ENCODE results near the gene HDAC10.

Gene HDAC10

GRCh38 chr22:50292643-50293440 lies 41.8 kb upstream of the HDAC10 start:
- ATAC-seq (replicated peaks; ENCODE audit: extremely low read depth, poor library complexity, severe bottlenecking) (no peak), DNase-seq (ENCODE audit: low spot score in 2 of 2) (no peak)
- Mint-ChIP-seq H3K9me3 (no peaks in the 10 kb centered on the region), H3K27me3 (peaks cover 22% of the 10 kb centered on the region), H3K36me3 (ENCODE audit: insufficient read depth) (no peaks in the 10 kb centered on the region), H3K4me1 (peaks cover 6% of the 10 kb centered on the region), H3K4me3 (no peak overlapping the region), H3K27ac (ENCODE audit: low read depth) (no peak overlapping the region)

- Mint-ChIP-seq H3K4me1 (peaks cover 6% of the 10 kb centered on the region), H3K9me3 (no peaks in the 10 kb centered on the region), H3K4me3 (no peak overlapping the region), H3K27me3 (peaks cover 22% of the 10 kb centered on the region), H3K27ac (ENCODE audit: low read depth) (no peak overlapping the region), H3K36me3 (ENCODE audit: insufficient read depth) (no peaks in the 10 kb centered on the region)
- DNase-seq (ENCODE audit: low spot score in 2 of 2) (no peak), ATAC-seq (replicated peaks; ENCODE audit: extremely low read depth, poor library complexity, severe bottlenecking) (no peak)
Observed at GRCh38 chr22:50289942-50290630, 39.0 kb upstream of the HDAC10 start.

- no peaks in the 10 kb centered on the region for H3K36me3 Mint-ChIP-seq (ENCODE audit: insufficient read depth)
- H3K4me1 Mint-ChIP-seq = peaks cover 6% of the 10 kb centered on the region
- DNase-seq (ENCODE audit: low spot score in 2 of 2) (no peak), ATAC-seq (replicated peaks; ENCODE audit: extremely low read depth, poor library complexity, severe bottlenecking) (no peak)
- H3K27ac Mint-ChIP-seq (ENCODE audit: low read depth) = no peak overlapping the region
- H3K4me3 Mint-ChIP-seq = no peak overlapping the region
- H3K27me3 Mint-ChIP-seq = peaks cover 22% of the 10 kb centered on the region
- no peaks in the 10 kb centered on the region for H3K9me3 Mint-ChIP-seq
Observed at GRCh38 chr22:50289151-50289941, 38.3 kb upstream of the HDAC10 start.

- Mint-ChIP-seq H3K4me1 (peaks cover 4% of the 10 kb centered on the region), H3K4me3 (no peak overlapping the region), H3K9me3 (no peaks in the 10 kb centered on the region), H3K27ac (ENCODE audit: low read depth) (no peak overlapping the region), H3K27me3 (peaks cover 18% of the 10 kb centered on the region), H3K36me3 (ENCODE audit: insufficient read depth) (no peaks in the 10 kb centered on the region)
- ATAC-seq (replicated peaks; ENCODE audit: extremely low read depth, poor library complexity, severe bottlenecking) (no peak), DNase-seq (ENCODE audit: low spot score in 2 of 2) (no peak)
Observed at GRCh38 chr22:50287731-50288130, 36.7 kb upstream of the HDAC10 start.

GRCh38 chr22:50286701-50287318 lies 35.7 kb upstream of the HDAC10 start:
- no peak overlapping the region for H3K4me3 Mint-ChIP-seq
- H3K4me1 Mint-ChIP-seq = no peaks in the 10 kb centered on the region
- no peaks in the 10 kb centered on the region for H3K9me3 Mint-ChIP-seq
- DNase-seq (ENCODE audit: low spot score in 2 of 2) (no peak), ATAC-seq (replicated peaks; ENCODE audit: extremely low read depth, poor library complexity, severe bottlenecking) (no peak)
- H3K27ac Mint-ChIP-seq (ENCODE audit: low read depth) = no peak overlapping the region
- peaks cover 9% of the 10 kb centered on the region for H3K27me3 Mint-ChIP-seq
- H3K36me3 Mint-ChIP-seq (ENCODE audit: insufficient read depth) = no peaks in the 10 kb centered on the region

GRCh38 chr22:50286275-50286674 lies 35.2 kb upstream of the HDAC10 start:
- ATAC-seq (replicated peaks; ENCODE audit: extremely low read depth, poor library complexity, severe bottlenecking) = no peak
- H3K9me3 Mint-ChIP-seq = no peaks in the 10 kb centered on the region
- H3K27ac Mint-ChIP-seq (ENCODE audit: low read depth) = no peak overlapping the region
- no peaks in the 10 kb centered on the region for H3K4me1 Mint-ChIP-seq
- H3K4me3 Mint-ChIP-seq = no peak overlapping the region
- no peaks in the 10 kb centered on the region for H3K36me3 Mint-ChIP-seq (ENCODE audit: insufficient read depth)
- H3K27me3 Mint-ChIP-seq = peaks cover 3% of the 10 kb centered on the region
- no peak for DNase-seq (ENCODE audit: low spot score in 2 of 2)

- no peak for ATAC-seq (replicated peaks; ENCODE audit: extremely low read depth, poor library complexity, severe bottlenecking)
- H3K27ac Mint-ChIP-seq (ENCODE audit: low read depth) = no peak overlapping the region
- no peaks in the 10 kb centered on the region for H3K27me3 Mint-ChIP-seq
Observed at GRCh38 chr22:50285568-50286229, 34.6 kb upstream of the HDAC10 start.

GRCh38 chr22:50284479-50284878 lies 33.4 kb upstream of the HDAC10 start:
- peaks cover under 1% of the 10 kb centered on the region for H3K36me3 Mint-ChIP-seq (ENCODE audit: insufficient read depth)
- no peaks in the 10 kb centered on the region for H3K4me1 Mint-ChIP-seq
- H3K9me3 Mint-ChIP-seq = no peaks in the 10 kb centered on the region
- DNase-seq (ENCODE audit: low spot score in 2 of 2) = no peak
- no peak overlapping the region for H3K27ac Mint-ChIP-seq (ENCODE audit: low read depth)
- ATAC-seq (replicated peaks; ENCODE audit: extremely low read depth, poor library complexity, severe bottlenecking) = no peak
- no peaks in the 10 kb centered on the region for H3K27me3 Mint-ChIP-seq
- no peak overlapping the region for H3K4me3 Mint-ChIP-seq

More at GRCh38 chr22:50285568-50286229, 34.6 kb upstream of the HDAC10 start:
- H3K4me1 Mint-ChIP-seq = no peaks in the 10 kb centered on the region
- no peak overlapping the region for H3K4me3 Mint-ChIP-seq
- DNase-seq (ENCODE audit: low spot score in 2 of 2) = no peak
- H3K9me3 Mint-ChIP-seq = no peaks in the 10 kb centered on the region
- H3K36me3 Mint-ChIP-seq (ENCODE audit: insufficient read depth) = no peaks in the 10 kb centered on the region

GRCh38 chr22:50283821-50284220 lies 32.8 kb upstream of the HDAC10 start:
- H3K9me3 Mint-ChIP-seq = no peaks in the 10 kb centered on the region
- no peaks in the 10 kb centered on the region for H3K27me3 Mint-ChIP-seq
- no peak overlapping the region for H3K27ac Mint-ChIP-seq (ENCODE audit: low read depth)
- no peaks in the 10 kb centered on the region for H3K4me1 Mint-ChIP-seq
- ATAC-seq (replicated peaks; ENCODE audit: extremely low read depth, poor library complexity, severe bottlenecking) (no peak), DNase-seq (ENCODE audit: low spot score in 2 of 2) (no peak)
- H3K36me3 Mint-ChIP-seq (ENCODE audit: insufficient read depth) = peaks cover 2% of the 10 kb centered on the region
- H3K4me3 Mint-ChIP-seq = no peak overlapping the region

- H3K27me3 Mint-ChIP-seq = no peaks in the 10 kb centered on the region
- no peaks in the 10 kb centered on the region for H3K4me1 Mint-ChIP-seq
- no peak overlapping the region for H3K27ac Mint-ChIP-seq (ENCODE audit: low read depth)
- DNase-seq (ENCODE audit: low spot score in 2 of 2) = no peak
- peaks cover 2% of the 10 kb centered on the region for H3K36me3 Mint-ChIP-seq (ENCODE audit: insufficient read depth)
- no peaks in the 10 kb centered on the region for H3K9me3 Mint-ChIP-seq
- no peak overlapping the region for H3K4me3 Mint-ChIP-seq
- no peak for ATAC-seq (replicated peaks; ENCODE audit: extremely low read depth, poor library complexity, severe bottlenecking)
Observed at GRCh38 chr22:50282361-50283155, 31.5 kb upstream of the HDAC10 start.

GRCh38 chr22:50281957-50282356 lies 30.9 kb upstream of the HDAC10 start:
- Mint-ChIP-seq H3K4me1 (no peaks in the 10 kb centered on the region), H3K27ac (ENCODE audit: low read depth) (no peak overlapping the region), H3K4me3 (no peak overlapping the region), H3K27me3 (no peaks in the 10 kb centered on the region), H3K9me3 (no peaks in the 10 kb centered on the region), H3K36me3 (ENCODE audit: insufficient read depth) (peaks cover 2% of the 10 kb centered on the region)
- no peak for DNase-seq (ENCODE audit: low spot score in 2 of 2)
- ATAC-seq (replicated peaks; ENCODE audit: extremely low read depth, poor library complexity, severe bottlenecking) = no peak

All from central memory CD8-positive, alpha-beta T cell (primary cell).